GM10266 (cell line): ENCODE results near the gene NR3C2.

Experiments
- DNase-seq: peaks from one replicate; pipeline ENCODE4 v3.0.0; 2012; ENCODE audit errors: extremely low spot score
- CTCF ChIP-seq: IDR thresholded peaks from 2 replicates; pipeline ENCODE4 v1.5.1; 2012; ENCODE audit warnings: mild to moderate bottlenecking, low read depth; ENCODE audit not compliant: control insufficient read depth, insufficient read depth; ENCODE audit errors: missing control alignments

The NR3C2 gene

GRCh38 chr4:148425327-148426110 is 16.7 kb downstream of the NR3C2 start:
- no peak for DNase-seq
- TF ChIP-seq CTCF = no peak

GRCh38 chr4:148420397-148420796 is 21.8 kb downstream of the NR3C2 start:
- TF ChIP-seq CTCF = no peak
- no peak for DNase-seq

- no peak for DNase-seq
- TF ChIP-seq CTCF = no peak
These were observed 26.7 kb downstream of the NR3C2 start for GRCh38 chr4:148415500-148415899.

- TF ChIP-seq CTCF = no peak
- DNase-seq = no peak
These were observed 29.7 kb downstream of the NR3C2 start for GRCh38 chr4:148412460-148412994.

- no peak for TF ChIP-seq CTCF
- no peak for DNase-seq
These were observed 36.9 kb downstream of the NR3C2 start for GRCh38 chr4:148405161-148405893.

GRCh38 chr4:148398988-148399387 is 43.2 kb downstream of the NR3C2 start:
- TF ChIP-seq CTCF = no peak

GRCh38 chr4:148397771-148398170 is 44.4 kb downstream of the NR3C2 start:
- TF ChIP-seq CTCF = no peak

More at GRCh38 chr4:148398988-148399387, 43.2 kb downstream of the NR3C2 start:
- DNase-seq = no peak

More at GRCh38 chr4:148397771-148398170, 44.4 kb downstream of the NR3C2 start:
- DNase-seq = no peak
